HepG2 (cell line): ENCODE measurements around the gene RAB3GAP1. TPM values are rescaled to one million over a fixed set of nuclear protein-coding genes. Genes with fewer than 3 reads are reported as not detected.

Experiments
- ARID2 ChIP-seq: sonication (generic); formaldehyde crosslinking; IDR thresholded peaks from 2 replicates; pipeline ENCODE4 v1.8.1; 2022; ENCODE audit warnings: mild to moderate bottlenecking, missing genetic modification reagents, borderline replicate concordance
- ATF4 ChIP-seq, 2 experiments: fragments of 450-650 bp in 1 of 2; sonication (generic) in 1 of 2; formaldehyde crosslinking; IDR thresholded peaks; 2 replicates each; pipeline versions ENCODE4 v1.5.0 to v1.8.0; 2020 to 2022; ENCODE audit warnings: mild to moderate bottlenecking in 1 of 2, missing genetic modification reagents in 1 of 2
- GLI4 ChIP-seq: sonication (generic); formaldehyde crosslinking; IDR thresholded peaks from 2 replicates; pipeline ENCODE4 v1.5.1; 2020; ENCODE audit warnings: missing genetic modification reagents, mild to moderate bottlenecking, moderate library complexity, borderline replicate concordance
- HNF1B ChIP-seq: sonication (generic); formaldehyde crosslinking; IDR thresholded peaks from 2 replicates; pipeline ENCODE4 v1.5.1; 2020; ENCODE audit warnings: mild to moderate bottlenecking, moderate library complexity, missing genetic modification reagents
- JDP2 ChIP-seq: sonication (generic); formaldehyde crosslinking; IDR thresholded peaks from 2 replicates; pipeline ENCODE4 v1.8.1; 2022; ENCODE audit warnings: missing genetic modification reagents, borderline replicate concordance
- KDM4B ChIP-seq: sonication (generic); formaldehyde crosslinking; IDR thresholded peaks from 2 replicates; pipeline ENCODE4 v1.4.0; 2020; ENCODE audit warnings: missing genetic modification reagents
- MAFG ChIP-seq: sonication (generic); formaldehyde crosslinking; IDR thresholded peaks from 2 replicates; pipeline ENCODE4 v1.5.1; 2020; ENCODE audit warnings: mild to moderate bottlenecking, missing genetic modification reagents
- POGK ChIP-seq: sonication (generic); formaldehyde crosslinking; conservative IDR thresholded peaks from 2 replicates; pipeline ENCODE4 v1.8.0; 2022; ENCODE audit warnings: mild to moderate bottlenecking, moderate library complexity, missing genetic modification reagents
- PRDM15 ChIP-seq: sonication (generic); formaldehyde crosslinking; IDR thresholded peaks from 2 replicates; pipeline ENCODE4 v1.4.0; 2020; ENCODE audit warnings: missing genetic modification reagents
- TRIM24 ChIP-seq: sonication (generic); formaldehyde crosslinking; IDR thresholded peaks from 2 replicates; pipeline ENCODE4 v1.8.0; 2022; ENCODE audit warnings: mild to moderate bottlenecking, missing genetic modification reagents
- ZFP91 ChIP-seq: sonication (generic); formaldehyde crosslinking; IDR thresholded peaks from 2 replicates; pipeline ENCODE4 v1.9.0; 2022; ENCODE audit warnings: missing genetic modification reagents, mild to moderate bottlenecking, borderline replicate concordance
- ZNF124 ChIP-seq: sonication (generic); formaldehyde crosslinking; IDR thresholded peaks from 2 replicates; pipeline ENCODE4 v1.4.0; 2020; ENCODE audit warnings: missing genetic modification reagents
- ZNF263 ChIP-seq: sonication (generic); formaldehyde crosslinking; IDR thresholded peaks from 2 replicates; pipeline ENCODE4 v1.4.0; 2020; ENCODE audit warnings: missing genetic modification reagents
- ZNF773 ChIP-seq: sonication (generic); formaldehyde crosslinking; IDR thresholded peaks from 2 replicates; pipeline ENCODE4 v1.4.0; 2020; ENCODE audit warnings: missing genetic modification reagents, borderline replicate concordance
- polyA plus RNA-seq, 8 experiments: library from polyadenylated mRNA; depleted of rRNA in 3 of 8; stranded (reverse) in 7 of 8; unstranded in 1 of 8; fragments of >200 nt; fragmentation: Illumina TruSeq in 4 of 8; extraction: Trizol in 4 of 8; gene quantifications; 2 replicates each; pipeline versions ENCODE4 v1.2.1 to v1.2.3, GENCODE V29; 2011 to 2016; ENCODE audit warnings: low read depth in 4 of 8, missing spikeins in 1 of 8, mixed read lengths in 1 of 8; ENCODE audit not compliant: insufficient read depth in 1 of 8
- total RNA-seq, 5 experiments: library from RNA; depleted of rRNA; stranded (reverse); fragments of >200 nt; fragmentation: Illumina TruSeq; extraction: Trizol; gene quantifications; 2 replicates each; pipeline ENCODE4 v1.2.3, GENCODE V29; 2016; ENCODE audit warnings: low read depth in 1 of 5

RAB3GAP1 gene
- total and polyA plus RNA-seq, 2 of the 13 experiments (the other 11 are each of a cell fraction or from before 2014, with no cell fraction given): 15.2 to 48.8 TPM

- TF ChIP-seq ZFP91 (CRISPR knock-in tag) (peak; percentile 66; the same call in 1 of the 2 replicates), ZNF124 (CRISPR knock-in tag) (no peak; the same call in 1 of the 2 replicates), ZNF263 (CRISPR knock-in tag) (no peak), POGK (CRISPR knock-in tag) (peak; percentile 63; the same call in 1 of the 2 replicates), MAFG (CRISPR knock-in tag) (no peak), TRIM24 (no peak), ATF4 (CRISPR knock-in tag; IDR thresholded peaks at IDR 0.05) (peak in 1 of 2 experiments; percentile 42; a peak in 1 of 4 replicates), ZNF773 (CRISPR knock-in tag) (no peak), PRDM15 (no peak), KDM4B (CRISPR knock-in tag) (no peak), HNF1B (CRISPR knock-in tag) (no peak), ARID2 (CRISPR knock-in tag) (peak; percentile 83), JDP2 (CRISPR knock-in tag) (no peak), GLI4 (CRISPR knock-in tag) (peak; percentile 72; the same call in 1 of the 2 replicates)
These were observed at the start of gene RAB3GAP1 (continued) for GRCh38 chr2:135052042-135052876.
